Raji (cell line): Measurements from ENCODE around the gene GMDS.

Source experiments
- POLR2A ChIP-seq: IDR thresholded peaks from 2 replicates; pipeline ENCODE4 v1.6.1; 2011; ENCODE audit warnings: low read depth, low read length, control low read depth; ENCODE audit not compliant: insufficient read depth

Gene GMDS

GRCh38 chr6:1618311-1619097 lies 626.9 kb downstream of the GMDS start:
- no peak for TF ChIP-seq POLR2A

- no peak for TF ChIP-seq POLR2A
These were observed 627.7 kb downstream of the GMDS start for GRCh38 chr6:1617466-1618310.

- no peak for TF ChIP-seq POLR2A
These were observed 628.5 kb downstream of the GMDS start for GRCh38 chr6:1616701-1617463.

GRCh38 chr6:1615853-1616420 lies 629.5 kb downstream of the GMDS start:
- TF ChIP-seq POLR2A: no peak

GRCh38 chr6:1615151-1615852 lies 630.1 kb downstream of the GMDS start:
- no peak for TF ChIP-seq POLR2A

GRCh38 chr6:1614448-1615150 lies 630.8 kb downstream of the GMDS start:
- no peak for TF ChIP-seq POLR2A

- no peak for TF ChIP-seq POLR2A
These were observed 631.5 kb downstream of the GMDS start for GRCh38 chr6:1613688-1614447.

GRCh38 chr6:1613346-1613687 lies 632.1 kb downstream of the GMDS start:
- TF ChIP-seq POLR2A: no peak

- TF ChIP-seq POLR2A: no peak
These were observed 632.5 kb downstream of the GMDS start for GRCh38 chr6:1612974-1613306.

- TF ChIP-seq POLR2A: no peak
These were observed 633.0 kb downstream of the GMDS start for GRCh38 chr6:1612299-1612973.

GRCh38 chr6:1611572-1612298 lies 633.7 kb downstream of the GMDS start:
- no peak for TF ChIP-seq POLR2A

GRCh38 chr6:1611322-1611571 lies 634.2 kb downstream of the GMDS start:
- TF ChIP-seq POLR2A: no peak
